SK-N-DZ (cell line): Measurements from ENCODE around the gene INO80B.
A peak's percentile ranks its signal among the peaks of the same experiment; 100 is the strongest.

Experiments
- DNase-seq: peaks from one replicate; pipeline ENCODE4 v3.0.0-alpha.2; 2015; ENCODE audit warnings: low spot score

INO80B gene

GRCh38 chr2:74501335-74502071 lies 46.6 kb downstream of the INO80B start:
- DNase-seq = peak; percentile 82

- DNase-seq = no peak
These were observed 47.3 kb downstream of the INO80B start for GRCh38 chr2:74502147-74502719.

- DNase-seq = no peak
These were observed 48.0 kb downstream of the INO80B start for GRCh38 chr2:74502720-74503505.

GRCh38 chr2:74503506-74504475 lies 48.9 kb downstream of the INO80B start:
- DNase-seq = no peak

- DNase-seq = no peak
These were observed 49.7 kb downstream of the INO80B start for GRCh38 chr2:74504591-74504990.

GRCh38 chr2:74505448-74506246 lies 50.8 kb downstream of the INO80B start:
- no peak for DNase-seq

- DNase-seq = peak; percentile 100
These were observed 52.4 kb downstream of the INO80B start, which contains the start of gene PCGF1 for GRCh38 chr2:74507145-74507925. PCGF1 (minus strand) TSS chr2:74507695; CDS start chr2:74507668, 27 bp downstream.
